Naive B cell (primary cell): ENCODE results near the gene IRF4. TPM values are rescaled to one million over a fixed set of nuclear protein-coding genes. Genes with fewer than 3 reads are reported as not detected.
A peak's percentile ranks its signal among the peaks of the same experiment; 100 is the strongest.
"Not testable (repeated sequence)": the region's sequence is repeated elsewhere in the genome, so short reads cannot be mapped to it uniquely, and the experiment has no call there.

ENCODE experiments used
- ATAC-seq, 2 donors: fragments of 150-1000 bp; cut with Tn5 transposase; 2 replicates each; pipeline ENCODE4 v1.10.0; 2021; ENCODE audit warnings: low read depth in 2 of 2, mild to moderate bottlenecking in 2 of 2, moderate library complexity in 2 of 2
- DNase-seq: peaks from one replicate; pipeline ENCODE4 v3.0.0; 2022
- H3K27ac Mint-ChIP-seq, 6 donors: one replicate each; pipeline ENCODE4 v1.8.0; 2020 to 2022; ENCODE audit warnings: mild to moderate bottlenecking in 6 of 6, mixed read lengths in 6 of 6, moderate library complexity in 5 of 6, inconsistent platforms in 2 of 6
- H3K27me3 Mint-ChIP-seq, 3 donors: one replicate each; pipeline ENCODE4 v1.8.0; 2021 to 2022; ENCODE audit warnings: mixed read lengths in 3 of 3, mild to moderate bottlenecking in 1 of 3
- H3K36me3 Mint-ChIP-seq, 2 donors: one replicate each; pipeline ENCODE4 v1.8.0; 2020 to 2022; ENCODE audit warnings: mixed read lengths in 2 of 2, inconsistent platforms in 1 of 2, mild to moderate bottlenecking in 1 of 2
- H3K4me1 Mint-ChIP-seq, 3 donors: one replicate each; pipeline ENCODE4 v1.8.0; 2020 to 2022; ENCODE audit warnings: mixed read lengths in 3 of 3, inconsistent platforms in 1 of 3, mild to moderate bottlenecking in 1 of 3, moderate library complexity in 1 of 3
- H3K4me3 Mint-ChIP-seq, 8 donors: one replicate each; pipeline ENCODE4 v1.8.0; 2020 to 2022; ENCODE audit warnings: mild to moderate bottlenecking in 8 of 8, mixed read lengths in 8 of 8, moderate library complexity in 8 of 8, inconsistent platforms in 2 of 8
- H3K9me3 Mint-ChIP-seq, 7 donors: one replicate each; pipeline ENCODE4 v1.8.0; 2020 to 2022; ENCODE audit warnings: mixed read lengths in 7 of 7, mild to moderate bottlenecking in 5 of 7, inconsistent platforms in 2 of 7, moderate library complexity in 1 of 7
- polyA plus RNA-seq, 6 donors: library from polyadenylated mRNA; unstranded; fragments of 300-500 nt; fragmentation: Illumina TruSeq; gene quantifications; one replicate each; pipeline ENCODE4 v1.2.3, GENCODE V29; 2021; ENCODE audit warnings: low read depth in 6 of 6

Gene IRF4
- polyA plus RNA-seq, 6 donors from 2014 or later = 20.8 to 45.7 (median 34.9) TPM

DNA sequence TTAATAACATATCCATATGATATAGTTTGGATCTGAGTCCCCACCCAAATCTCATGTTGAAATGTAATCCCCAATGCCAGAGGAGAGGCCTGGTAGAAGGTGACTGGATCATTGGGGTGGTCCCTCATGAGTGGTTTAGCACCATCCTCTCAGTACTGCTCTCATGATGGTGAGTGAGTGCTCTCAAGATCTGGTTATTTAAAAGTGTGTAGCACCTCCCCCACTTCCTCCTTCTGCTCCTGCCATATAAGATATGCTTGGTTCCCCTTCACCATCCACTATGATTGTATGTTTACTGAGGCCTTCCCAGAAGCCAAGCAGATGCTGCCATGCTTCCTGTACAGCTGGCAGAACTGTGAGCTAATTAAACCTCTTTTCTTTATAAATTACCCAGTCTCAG, 22.9 kb downstream of the IRF4 start:
- ATAC-seq = peak; percentile 65 to 72
- peak overlapping the region in 4 of 6 donors; percentile 75 to 92 (median 83) for H3K27ac Mint-ChIP-seq
- no peaks in the 10 kb centered on the region for H3K27me3 Mint-ChIP-seq
- peaks cover 8 to 52% (median 37%) of the 10 kb centered on the region in 7 donors for H3K9me3 Mint-ChIP-seq
- H3K4me3 Mint-ChIP-seq = no peak overlapping the region
- no peak for DNase-seq
- H3K4me1 Mint-ChIP-seq = peaks cover 12 to 15% (median 15%) of the 10 kb centered on the region in 3 donors
- H3K36me3 Mint-ChIP-seq = peaks cover 50 to 54% of the 10 kb centered on the region in 2 donors

DNA sequence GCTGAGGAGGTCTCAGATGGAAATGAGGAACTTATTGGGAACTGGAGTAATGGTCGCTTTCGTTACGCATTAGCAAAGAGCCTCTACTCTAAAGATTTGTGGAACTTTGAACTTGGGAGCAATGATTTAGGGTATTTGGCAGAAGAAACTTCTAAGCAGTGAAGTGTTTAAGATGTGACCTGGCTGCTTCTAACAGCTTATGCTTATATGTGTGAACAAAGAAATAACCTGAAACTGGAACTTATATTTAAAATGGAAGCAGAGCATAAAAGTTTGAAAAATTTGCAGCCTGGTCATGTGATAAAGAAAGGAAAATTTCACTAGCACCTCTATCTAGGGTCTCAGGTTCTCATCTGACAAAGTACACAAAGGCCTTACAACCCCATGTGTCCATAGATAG, 23.5 kb downstream of the IRF4 start:
- ATAC-seq (no peak), DNase-seq (no peak)
- peaks cover 8 to 52% (median 37%) of the 10 kb centered on the region in 7 donors for H3K9me3 Mint-ChIP-seq
- peaks cover 43 to 49% of the 10 kb centered on the region in 2 donors for H3K36me3 Mint-ChIP-seq
- H3K27ac Mint-ChIP-seq = peak overlapping the region in 2 of 6 donors; percentile 78 to 92
- no peaks in the 10 kb centered on the region for H3K27me3 Mint-ChIP-seq
- H3K4me3 Mint-ChIP-seq = no peak overlapping the region
- peaks cover 12 to 16% (median 15%) of the 10 kb centered on the region in 3 donors for H3K4me1 Mint-ChIP-seq

DNA sequence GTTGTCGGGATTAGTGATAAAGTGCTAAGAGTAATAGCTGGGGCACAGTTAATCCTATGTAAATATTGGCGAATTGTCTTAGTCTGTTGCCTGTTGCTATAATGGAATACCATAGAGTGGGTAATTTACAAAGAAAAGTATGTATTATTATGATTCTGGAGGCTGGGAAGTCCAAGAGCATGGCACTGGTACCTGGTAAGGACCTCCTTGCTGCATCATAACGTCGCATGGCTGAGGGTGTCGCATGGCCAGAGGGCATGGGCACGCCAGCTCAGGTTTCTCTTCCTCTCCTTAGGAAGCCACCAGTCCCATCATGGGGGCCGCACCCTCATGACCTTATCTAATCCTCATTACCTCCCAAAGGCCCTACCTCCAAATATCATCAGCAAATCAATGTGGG, 29.7 kb downstream of the IRF4 start:
- Mint-ChIP-seq H3K36me3 (peaks cover 9 to 11% of the 10 kb centered on the region in 2 donors), H3K4me3 (no peak overlapping the region), H3K27ac (peak overlapping the region in 1 of 6 donors; percentile 41), H3K4me1 (peaks cover 0 to 11% (median 0%) of the 10 kb centered on the region in 3 donors), H3K27me3 (no peaks in the 10 kb centered on the region), H3K9me3 (peaks cover 3 to 27% (median 14%) of the 10 kb centered on the region in 7 donors)
- DNase-seq (no peak), ATAC-seq (no peak)

DNA sequence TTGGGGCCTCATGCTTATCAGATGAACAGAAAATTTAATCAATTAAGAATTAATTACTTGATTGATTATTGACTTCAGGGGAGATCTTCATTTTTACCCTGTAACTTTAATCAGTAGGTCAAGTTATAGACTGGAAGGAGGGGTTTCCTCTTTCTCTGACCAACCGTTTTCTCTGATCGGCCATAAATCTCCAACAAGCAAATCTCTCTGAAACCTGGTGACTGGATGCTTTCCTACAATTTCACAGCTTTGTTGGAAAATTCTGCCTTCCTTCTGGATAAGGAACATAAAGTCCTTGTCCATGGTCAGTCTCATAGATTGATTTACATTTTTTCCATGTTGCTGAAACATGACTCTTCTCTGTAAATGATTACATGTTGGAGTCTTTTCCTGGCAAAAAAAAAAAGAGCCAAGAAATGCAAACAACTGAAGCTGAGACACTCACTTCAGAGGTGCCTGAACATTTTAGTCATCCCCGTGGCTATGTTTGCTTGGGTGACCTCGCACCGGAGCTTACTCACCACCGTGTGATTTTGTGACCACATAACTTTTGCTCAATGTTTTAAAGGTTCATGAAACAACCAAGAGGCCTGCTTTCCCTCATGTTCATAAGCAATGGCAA, 31.0 kb downstream of the IRF4 start:
- Mint-ChIP-seq H3K36me3 (peaks cover under 1 to 1% of the 10 kb centered on the region in 2 donors), H3K4me3 (no peak overlapping the region), H3K4me1 (peaks cover 0 to 4% (median 0%) of the 10 kb centered on the region in 3 donors), H3K27me3 (no peaks in the 10 kb centered on the region), H3K9me3 (peaks cover 0 to 14% (median 2%) of the 10 kb centered on the region in 7 donors), H3K27ac (no peak overlapping the region)
- peak in 1 of 2 donors; percentile 23 for ATAC-seq
- DNase-seq = no peak

DNA sequence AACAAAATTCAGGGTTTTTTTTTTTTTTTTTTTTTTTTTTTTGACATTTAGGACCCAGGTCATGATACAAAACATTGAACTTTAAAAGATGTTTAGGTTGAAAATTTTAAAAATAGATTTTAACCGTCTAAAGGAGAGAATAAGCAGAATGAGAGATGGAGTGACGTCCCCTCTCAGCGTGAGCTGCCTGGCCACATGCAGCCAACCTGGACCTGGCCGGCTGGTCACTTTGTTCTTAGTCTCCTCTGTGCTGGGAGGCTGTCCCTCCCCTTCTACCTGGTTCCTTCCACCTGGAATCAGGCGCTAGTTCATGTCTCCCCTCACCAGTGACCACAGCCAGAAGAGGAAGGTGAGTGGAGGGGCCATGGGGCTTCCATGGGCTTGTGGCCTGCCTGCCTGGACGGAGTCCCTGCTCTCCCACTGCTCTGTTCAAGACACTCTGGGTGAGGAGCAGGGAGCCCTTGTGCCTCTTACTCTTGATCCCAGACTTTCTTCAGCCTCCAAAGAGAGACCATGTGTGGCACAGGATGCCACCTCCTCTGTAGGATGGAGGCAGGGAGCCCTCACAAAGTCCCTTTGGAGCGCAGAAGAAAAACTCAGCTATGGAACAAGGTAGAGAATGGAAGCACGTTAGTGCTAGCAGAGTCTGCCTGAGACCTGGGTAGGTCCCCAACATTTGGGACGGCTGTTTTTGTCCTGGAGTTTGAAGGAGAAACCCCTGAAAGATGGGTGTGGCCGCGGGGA, 31.7 kb downstream of the IRF4 start:
- no peak for DNase-seq
- ATAC-seq = no peak
- H3K27ac Mint-ChIP-seq = peak overlapping the region in 3 of 6 donors; percentile 49 to 89 (median 59)
- no peaks in the 10 kb centered on the region for H3K36me3 Mint-ChIP-seq
- H3K27me3 Mint-ChIP-seq = no peaks in the 10 kb centered on the region
- peaks cover 0 to 4% (median 1%) of the 10 kb centered on the region in 3 donors for H3K4me1 Mint-ChIP-seq
- H3K4me3 Mint-ChIP-seq = no peak overlapping the region
- peaks cover 0 to 13% (median 2%) of the 10 kb centered on the region in 7 donors for H3K9me3 Mint-ChIP-seq

DNA sequence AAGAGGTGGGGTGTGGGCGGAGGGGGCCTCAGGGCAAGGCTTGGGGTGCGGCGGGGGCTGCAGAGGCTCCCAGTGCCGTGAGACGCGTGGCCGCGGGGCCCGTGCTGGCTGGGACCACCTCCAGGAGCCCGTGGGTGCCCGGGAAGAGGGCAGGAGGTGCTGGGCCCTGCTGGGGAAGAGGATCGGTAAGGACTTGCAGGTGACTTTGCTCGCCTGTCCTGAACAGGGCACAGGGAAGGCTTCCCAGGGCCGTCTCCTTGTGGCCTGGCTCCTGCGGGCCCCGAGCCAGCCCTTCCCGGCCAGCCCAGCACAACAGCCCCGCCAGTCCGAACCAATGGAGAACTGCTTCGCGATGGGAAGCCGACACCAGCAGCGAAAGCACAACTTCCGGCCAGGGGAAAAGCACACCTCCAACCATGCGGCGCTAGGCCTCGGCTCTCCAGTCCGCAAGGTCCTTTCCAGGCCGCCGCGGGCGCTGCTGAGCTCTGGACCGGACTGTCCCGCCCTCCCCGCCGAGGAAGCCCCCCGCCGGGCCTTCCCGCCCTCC, 32.3 kb downstream of the IRF4 start:
- no peak for DNase-seq

DNA sequence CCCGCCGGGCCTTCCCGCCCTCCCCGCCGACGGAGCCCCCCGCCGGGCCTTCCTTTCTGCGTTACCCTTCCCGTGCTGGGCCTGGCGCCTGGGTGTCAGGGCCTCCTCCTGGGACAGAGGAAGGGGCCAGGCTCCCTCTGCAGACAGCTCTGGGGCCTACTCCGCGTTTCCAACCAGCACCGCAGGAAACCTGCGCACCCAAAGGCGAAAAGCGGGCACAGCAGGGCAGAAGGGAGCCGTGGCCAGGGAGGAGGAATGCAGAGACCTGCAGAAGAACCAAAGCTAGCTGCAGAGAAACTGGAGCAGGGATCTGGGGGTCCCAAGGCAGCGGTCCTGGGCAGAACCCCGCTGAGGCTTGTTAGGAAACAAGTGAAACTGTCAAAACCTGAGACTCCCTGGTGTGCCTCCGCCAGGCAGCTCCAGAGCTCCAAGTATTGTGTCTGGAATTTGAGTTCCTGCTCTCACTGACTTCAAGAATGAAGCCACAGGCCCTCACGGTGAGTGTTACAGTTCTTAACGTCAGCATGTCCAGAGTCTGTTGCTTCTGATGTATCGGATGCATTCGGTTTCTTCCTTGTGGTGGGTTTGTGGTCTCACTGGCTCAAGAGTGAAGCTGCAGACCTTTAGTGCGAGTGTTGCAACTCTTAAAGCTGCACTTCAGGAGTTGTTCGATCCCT, 33.3 kb downstream of the IRF4 start:
- Mint-ChIP-seq H3K27ac (no peak overlapping the region), H3K36me3 (no peaks in the 10 kb centered on the region), H3K27me3 (no peaks in the 10 kb centered on the region), H3K4me1 (peaks cover 4 to 8% (median 7%) of the 10 kb centered on the region in 3 donors), H3K4me3 (no peak overlapping the region), H3K9me3 (peaks cover 0 to 13% (median 2%) of the 10 kb centered on the region in 7 donors)
- ATAC-seq (no peak), DNase-seq (no peak)

More for the DNA sequence above, 32.3 kb downstream of the IRF4 start:
- H3K4me1 Mint-ChIP-seq = peaks cover 5 to 7% (median 7%) of the 10 kb centered on the region in 3 donors
- peaks cover 0 to 13% (median 2%) of the 10 kb centered on the region in 7 donors for H3K9me3 Mint-ChIP-seq
- H3K36me3 Mint-ChIP-seq = no peaks in the 10 kb centered on the region
- peak overlapping the region in 1 of 6 donors; percentile 89 for H3K27ac Mint-ChIP-seq
- ATAC-seq = no peak
- no peaks in the 10 kb centered on the region for H3K27me3 Mint-ChIP-seq
- H3K4me3 Mint-ChIP-seq = no peak overlapping the region

DNA sequence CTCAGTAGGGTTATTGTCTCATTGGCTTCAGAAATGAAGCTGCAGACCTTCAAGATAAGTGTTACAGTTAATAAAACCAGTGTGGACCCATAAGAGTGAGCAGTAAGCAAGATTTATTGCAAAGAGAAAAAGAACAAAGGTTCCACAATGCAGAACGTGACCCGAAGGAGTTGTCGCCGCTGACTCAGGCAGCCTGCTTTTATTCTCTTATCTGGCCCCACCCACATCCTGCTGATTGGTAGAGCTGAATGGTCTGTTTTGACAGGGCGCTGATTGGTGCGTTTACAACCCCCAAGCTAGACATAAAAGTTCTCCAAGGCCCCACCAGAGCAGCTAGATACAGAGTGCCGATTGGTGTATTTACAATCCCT, 33.9 kb downstream of the IRF4 start:
- H3K4me3 Mint-ChIP-seq, ATAC-seq, H3K27me3 Mint-ChIP-seq, DNase-seq, H3K36me3 Mint-ChIP-seq, H3K4me1 Mint-ChIP-seq, H3K27ac Mint-ChIP-seq: not testable (repeated sequence)
- H3K9me3 Mint-ChIP-seq = peaks cover 0 to 13% (median 2%) of the 10 kb centered on the region in 7 donors

DNA sequence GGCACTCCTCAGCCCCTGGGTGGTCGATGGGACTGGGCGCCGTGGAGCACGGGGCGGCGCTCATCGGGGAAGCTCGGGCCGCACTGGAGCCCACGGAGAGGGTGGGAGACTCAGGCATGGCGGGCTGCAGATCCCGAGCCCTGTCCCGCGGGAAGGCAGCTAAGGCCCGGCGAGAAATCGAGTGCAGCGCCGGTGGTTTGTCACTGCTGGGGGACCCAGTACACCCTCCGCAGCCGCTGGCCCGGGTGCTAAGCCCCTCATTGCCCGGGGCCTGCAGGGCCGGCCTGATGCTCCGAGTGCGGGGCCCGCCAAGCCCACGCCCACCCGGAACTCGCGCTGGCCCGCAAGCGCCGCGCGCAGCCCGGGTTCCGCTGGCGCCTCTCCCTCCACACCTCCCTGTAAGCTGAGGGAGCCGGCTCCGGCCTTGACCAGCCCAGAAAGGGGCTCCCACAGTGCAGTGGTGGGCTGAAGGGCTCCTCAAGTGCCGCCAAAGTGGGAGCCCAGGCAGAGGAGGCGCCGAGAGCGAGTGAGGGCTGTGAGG, 34.7 kb downstream of the IRF4 start:
- not testable (repeated sequence) for H3K9me3 Mint-ChIP-seq, H3K27ac Mint-ChIP-seq, H3K27me3 Mint-ChIP-seq, H3K4me1 Mint-ChIP-seq, DNase-seq, H3K4me3 Mint-ChIP-seq, H3K36me3 Mint-ChIP-seq, ATAC-seq

DNA sequence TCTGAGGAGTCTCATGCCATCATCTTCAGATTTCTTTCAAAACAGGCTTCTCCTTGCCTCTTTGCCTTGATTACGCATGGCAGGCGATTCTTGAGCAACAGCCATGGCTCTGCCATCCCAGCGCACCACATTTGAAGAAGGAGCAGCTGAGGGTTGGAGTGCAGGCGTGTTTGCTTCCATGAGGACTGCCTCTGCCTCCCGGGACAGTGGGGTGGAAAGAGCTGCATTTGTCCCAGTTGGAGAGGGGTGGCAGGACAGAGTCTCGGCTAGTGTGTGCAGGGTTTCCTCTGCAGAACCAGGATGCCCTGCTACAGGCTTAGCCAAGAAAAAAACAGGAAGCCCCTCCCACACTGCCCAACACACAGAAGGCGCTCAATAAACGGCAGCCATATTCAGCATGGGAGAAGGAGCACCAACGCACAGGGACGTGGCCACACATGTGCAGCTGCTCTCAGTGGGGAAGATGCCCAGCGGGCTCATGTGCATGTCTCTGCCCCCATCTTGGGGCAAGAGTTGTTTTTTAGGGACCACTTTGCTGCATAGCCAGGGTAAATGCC, 36.6 kb downstream of the IRF4 start:
- ATAC-seq = no peak
- H3K4me1 Mint-ChIP-seq = peaks cover 4 to 8% (median 7%) of the 10 kb centered on the region in 3 donors
- H3K27ac Mint-ChIP-seq = no peak overlapping the region
- no peak for DNase-seq
- peaks cover 0 to 4% (median 0%) of the 10 kb centered on the region in 7 donors for H3K9me3 Mint-ChIP-seq
- no peaks in the 10 kb centered on the region for H3K27me3 Mint-ChIP-seq
- H3K36me3 Mint-ChIP-seq = no peaks in the 10 kb centered on the region
- H3K4me3 Mint-ChIP-seq = peak overlapping the region in 1 of 8 donors; percentile 16

DNA sequence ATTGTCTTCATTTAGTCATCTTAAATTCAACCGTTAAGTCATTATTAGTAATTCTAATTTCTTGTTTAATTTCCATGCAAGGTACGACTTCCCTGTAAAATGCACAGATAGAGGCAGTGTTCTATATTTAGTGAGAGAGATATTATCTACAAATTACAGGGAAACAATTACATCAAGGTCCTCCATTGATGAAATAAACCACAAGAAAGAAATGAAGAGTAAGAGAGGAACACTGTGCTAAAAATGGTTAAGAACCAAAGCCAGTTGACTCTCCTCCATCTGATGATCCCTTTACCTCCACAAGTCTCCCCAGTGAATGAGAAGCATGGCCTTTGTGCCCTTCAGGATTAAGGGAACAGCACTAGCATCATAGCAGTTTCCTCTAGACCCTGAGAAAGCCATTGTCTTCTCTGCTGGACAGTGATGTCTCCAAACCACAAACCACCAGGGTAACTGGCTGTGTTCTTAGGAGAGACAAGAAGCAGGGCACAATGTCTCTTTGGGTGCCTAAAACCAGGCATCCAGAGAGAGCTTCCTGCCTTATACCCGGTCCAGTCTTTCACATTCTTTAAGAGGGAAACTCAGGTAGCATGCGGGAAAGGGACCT, 38.1 kb downstream of the IRF4 start:
- Mint-ChIP-seq H3K4me3 (no peak overlapping the region), H3K27me3 (no peaks in the 10 kb centered on the region), H3K9me3 (peaks cover 0 to 3% (median 0%) of the 10 kb centered on the region in 7 donors), H3K27ac (peak overlapping the region in 2 of 6 donors; percentile 79 to 88), H3K4me1 (peaks cover 7 to 16% (median 11%) of the 10 kb centered on the region in 3 donors), H3K36me3 (no peaks in the 10 kb centered on the region)
- ATAC-seq (no peak), DNase-seq (no peak)

DNA sequence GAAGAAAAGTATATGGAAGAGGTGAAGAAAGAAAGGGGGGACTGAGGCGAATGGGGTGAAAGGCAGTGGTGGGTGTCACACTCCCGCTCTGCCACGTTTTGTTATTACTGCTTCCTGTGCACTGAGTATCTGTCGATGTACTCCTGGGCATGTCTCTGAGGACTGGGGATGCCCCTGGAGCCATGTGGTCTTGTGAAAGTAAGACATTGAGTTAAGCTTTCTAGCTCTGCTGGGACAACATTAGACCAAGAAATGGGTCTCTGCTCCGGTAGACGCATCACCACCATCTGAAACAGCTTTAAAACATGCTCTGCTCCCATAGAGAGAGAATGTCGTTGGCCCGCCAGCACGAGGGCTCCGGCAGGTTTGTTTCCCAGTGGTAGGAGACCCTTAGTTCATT, 40.0 kb downstream of the IRF4 start:
- Mint-ChIP-seq H3K4me1 (peaks cover 13 to 23% (median 18%) of the 10 kb centered on the region in 3 donors), H3K9me3 (no peaks in the 10 kb centered on the region), H3K27ac (no peak overlapping the region), H3K4me3 (peak overlapping the region in 1 of 8 donors; percentile 4), H3K27me3 (no peaks in the 10 kb centered on the region), H3K36me3 (no peaks in the 10 kb centered on the region)
- DNase-seq = no peak
- ATAC-seq = no peak
